ENCODE measurements around the gene KSR1.

GRCh38 chr17:27575912-27576252 is 119.6 kb downstream of the KSR1 start:
- TF ChIP-seq EZH2 (IDR thresholded peaks at IDR 0.05; ENCODE audit: insufficient read depth, low read length) (no peak), CTCF (IDR thresholded peaks at IDR 0.05; ENCODE audit: insufficient read depth, low read depth, low read length) (no peak)
